Glutamatergic neuron (in vitro differentiated cells): Measurements from ENCODE around the gene POLDIP3. TPM values are rescaled to one million over a fixed set of nuclear protein-coding genes. Genes with fewer than 3 reads are reported as not detected.
"Not testable (repeated sequence)": the region's sequence is repeated elsewhere in the genome, so short reads cannot be mapped to it uniquely, and the experiment has no call there.

ENCODE experiments used
- DNase-seq: peaks from one replicate; pipeline ENCODE4 v3.0.0; 2022
- H3K27ac Mint-ChIP-seq: one replicate; pipeline ENCODE4 v1.8.0; 2020; ENCODE audit warnings: mild to moderate bottlenecking, mixed read lengths, inconsistent platforms; ENCODE audit not compliant: unreplicated experiment
- H3K27me3 Mint-ChIP-seq: one replicate; pipeline ENCODE4 v1.8.0; 2020; ENCODE audit warnings: mild to moderate bottlenecking, moderate library complexity, mixed read lengths, inconsistent platforms; ENCODE audit not compliant: unreplicated experiment
- H3K36me3 Mint-ChIP-seq: one replicate; pipeline ENCODE4 v1.8.0; 2020; ENCODE audit warnings: mild to moderate bottlenecking, mixed read lengths, inconsistent platforms; ENCODE audit not compliant: unreplicated experiment
- H3K4me1 Mint-ChIP-seq: one replicate; pipeline ENCODE4 v1.8.0; 2020; ENCODE audit warnings: mild to moderate bottlenecking, low read depth, mixed read lengths, inconsistent platforms; ENCODE audit not compliant: unreplicated experiment
- H3K4me3 Mint-ChIP-seq: one replicate; pipeline ENCODE4 v1.8.0; 2020; ENCODE audit warnings: mild to moderate bottlenecking, mixed read lengths, inconsistent platforms; ENCODE audit not compliant: unreplicated experiment
- H3K9me3 Mint-ChIP-seq: one replicate; pipeline ENCODE4 v1.8.0; 2020; ENCODE audit warnings: mild to moderate bottlenecking, moderate library complexity, mixed read lengths, inconsistent platforms; ENCODE audit not compliant: unreplicated experiment
- total RNA-seq: library from RNA; stranded (reverse); fragmentation: NEBNext Ultra II Directional; extraction: Animal tissue kit (Norgen Biotek cat#: 25700); gene quantifications from one replicate; pipeline ENCODE4 v1.2.1, GENCODE V29; 2021; ENCODE audit not compliant: unreplicated experiment
- TF ChIP-seq, protein P1 (sequence below): fragments of 200-600 bp; sonication (generic); IDR thresholded peaks from one replicate; pipeline ENCODE4 v1.5.0; 2021; ENCODE audit not compliant: partially characterized antibody, unreplicated experiment

POLDIP3 gene
- total RNA-seq, 1 donor from 2014 or later, result 52.8 TPM

DNA sequence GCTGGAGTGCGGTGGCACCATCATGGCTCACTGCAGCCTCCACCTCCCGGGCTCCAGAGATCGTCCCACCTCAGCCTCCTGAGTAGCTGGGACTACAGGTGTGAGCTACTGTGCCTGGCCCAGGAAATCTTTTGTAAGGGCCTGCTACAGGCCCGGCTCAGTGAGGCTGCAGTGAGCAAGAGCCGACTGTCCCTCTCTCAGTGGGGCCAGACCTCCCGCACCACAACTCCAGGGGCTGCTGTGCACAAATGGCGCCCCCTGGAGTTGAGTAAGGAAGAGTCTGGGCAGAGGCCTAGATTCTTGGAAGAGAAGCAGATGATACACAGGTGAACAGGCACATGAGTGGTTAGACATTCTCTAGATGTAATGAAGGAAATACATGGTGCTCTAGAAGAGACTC, 53.9 kb downstream of the POLDIP3 start:
- peaks cover 3% of the 10 kb centered on the region for H3K9me3 Mint-ChIP-seq
- no peak overlapping the region for H3K27ac Mint-ChIP-seq
- no peak overlapping the region for H3K4me3 Mint-ChIP-seq
- H3K4me1 Mint-ChIP-seq, result no peaks in the 10 kb centered on the region
- H3K27me3 Mint-ChIP-seq, result no peaks in the 10 kb centered on the region
- TF ChIP-seq, protein P1, sequence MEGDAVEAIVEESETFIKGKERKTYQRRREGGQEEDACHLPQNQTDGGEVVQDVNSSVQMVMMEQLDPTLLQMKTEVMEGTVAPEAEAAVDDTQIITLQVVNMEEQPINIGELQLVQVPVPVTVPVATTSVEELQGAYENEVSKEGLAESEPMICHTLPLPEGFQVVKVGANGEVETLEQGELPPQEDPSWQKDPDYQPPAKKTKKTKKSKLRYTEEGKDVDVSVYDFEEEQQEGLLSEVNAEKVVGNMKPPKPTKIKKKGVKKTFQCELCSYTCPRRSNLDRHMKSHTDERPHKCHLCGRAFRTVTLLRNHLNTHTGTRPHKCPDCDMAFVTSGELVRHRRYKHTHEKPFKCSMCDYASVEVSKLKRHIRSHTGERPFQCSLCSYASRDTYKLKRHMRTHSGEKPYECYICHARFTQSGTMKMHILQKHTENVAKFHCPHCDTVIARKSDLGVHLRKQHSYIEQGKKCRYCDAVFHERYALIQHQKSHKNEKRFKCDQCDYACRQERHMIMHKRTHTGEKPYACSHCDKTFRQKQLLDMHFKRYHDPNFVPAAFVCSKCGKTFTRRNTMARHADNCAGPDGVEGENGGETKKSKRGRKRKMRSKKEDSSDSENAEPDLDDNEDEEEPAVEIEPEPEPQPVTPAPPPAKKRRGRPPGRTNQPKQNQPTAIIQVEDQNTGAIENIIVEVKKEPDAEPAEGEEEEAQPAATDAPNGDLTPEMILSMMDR, result peak; percentile 67
- no peaks in the 10 kb centered on the region for H3K36me3 Mint-ChIP-seq
- DNase-seq, result peak; percentile 34

DNA sequence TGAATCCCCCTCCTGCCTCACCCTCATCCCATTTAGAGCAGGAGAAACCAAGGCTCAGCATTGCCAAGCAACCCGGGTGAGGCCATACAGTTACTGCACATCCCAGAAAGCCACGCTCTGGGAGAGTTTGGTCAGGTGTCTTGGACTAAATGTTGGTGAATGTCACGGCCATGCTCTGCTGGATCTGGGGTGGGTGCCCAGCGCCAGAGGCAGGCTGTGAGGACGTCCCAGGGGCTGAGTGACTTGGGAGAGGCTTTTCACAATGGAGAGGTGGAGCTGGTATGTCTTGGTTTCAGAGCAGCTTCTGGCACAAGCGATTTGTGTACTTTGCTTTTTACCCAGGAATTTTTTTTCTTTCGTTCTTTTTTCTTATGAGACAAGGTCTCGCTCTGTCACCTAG, 54.3 kb downstream of the POLDIP3 start:
- DNase-seq, result no peak
- TF ChIP-seq, protein P1, result no peak
- H3K36me3 Mint-ChIP-seq, result no peaks in the 10 kb centered on the region
- H3K27me3 Mint-ChIP-seq, result no peaks in the 10 kb centered on the region
- H3K4me3 Mint-ChIP-seq, result no peak overlapping the region
- H3K9me3 Mint-ChIP-seq, result peaks cover 3% of the 10 kb centered on the region
- no peak overlapping the region for H3K27ac Mint-ChIP-seq
- H3K4me1 Mint-ChIP-seq, result no peaks in the 10 kb centered on the region

DNA sequence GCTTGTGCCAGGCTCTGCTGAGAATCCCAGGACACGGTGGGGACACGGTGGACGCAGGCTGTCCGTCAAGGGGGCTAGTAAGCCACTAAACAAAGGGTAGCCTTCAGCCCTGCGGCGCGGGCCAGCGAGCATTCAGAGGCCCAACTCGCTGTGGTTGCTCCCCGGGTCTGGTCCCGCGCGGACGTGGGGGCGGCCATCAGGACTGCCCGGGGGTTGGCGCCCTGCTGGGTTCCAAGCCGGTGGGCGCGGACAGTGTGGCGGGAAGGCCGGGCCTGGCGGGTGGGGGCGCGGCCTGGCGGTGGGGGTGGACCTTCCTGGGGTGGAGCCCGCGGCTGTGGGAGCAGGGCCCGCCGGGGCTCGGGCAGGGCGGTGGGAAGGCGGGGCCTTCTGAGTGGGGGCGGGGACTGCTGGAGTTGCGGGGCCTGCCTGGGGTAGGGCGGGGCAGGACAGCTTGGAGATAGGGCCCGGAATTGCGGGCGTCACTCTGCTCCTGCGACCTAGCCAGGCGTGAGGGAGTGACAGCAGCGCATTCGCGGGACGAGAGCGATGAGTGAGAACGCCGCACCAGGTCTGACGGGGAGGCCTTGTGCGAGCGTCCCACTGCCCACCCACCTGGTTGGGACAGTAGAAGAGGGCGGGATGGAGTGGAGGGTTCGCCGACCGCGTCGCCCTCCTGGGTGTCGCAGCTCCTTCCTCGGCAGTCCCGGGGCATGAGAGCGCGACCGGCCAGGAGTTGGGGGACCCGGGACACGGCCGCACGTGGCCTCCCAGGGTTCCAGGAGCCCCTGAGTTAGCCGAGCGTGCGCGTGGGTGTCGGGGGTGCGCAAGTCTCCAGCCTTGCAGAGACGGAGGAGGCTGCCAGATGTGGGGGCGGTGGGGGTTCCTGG, 61.0 kb downstream of the POLDIP3 start, which contains the start of gene SERHL2:
Gene SERHL2 (plus strand): TSS at position 482 of the 887 bp plus-strand sequence. CDS start 65 bp downstream, at position 547.
- Mint-ChIP-seq H3K4me1 (no peaks in the 10 kb centered on the region), H3K27me3 (peaks cover 4% of the 10 kb centered on the region), H3K9me3 (peaks cover 2% of the 10 kb centered on the region), H3K36me3 (no peaks in the 10 kb centered on the region), H3K4me3 (peak within 1 kb of the TSS; percentile 80), H3K27ac (peak within 1 kb of the TSS; percentile 62)
- peak; percentile 97 for DNase-seq
- TF ChIP-seq, protein P1, result no peak

DNA sequence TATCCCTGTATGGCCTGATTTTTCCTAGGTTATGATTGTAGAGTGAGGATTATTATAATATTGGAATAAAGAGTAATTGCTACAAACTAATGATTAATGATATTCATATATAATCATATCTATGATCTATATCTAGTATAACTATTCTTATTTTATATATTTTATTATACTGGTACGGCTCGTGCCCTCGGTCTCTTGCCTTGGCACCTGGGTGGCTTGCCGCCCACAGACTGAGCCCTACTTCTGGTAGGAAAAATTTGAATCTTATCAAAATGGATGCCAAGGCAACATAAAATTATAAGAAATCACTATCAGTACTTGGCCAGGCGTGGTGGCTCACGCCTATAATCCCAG, 62.4 kb downstream of the POLDIP3 start:
- H3K27ac Mint-ChIP-seq, H3K9me3 Mint-ChIP-seq, H3K4me3 Mint-ChIP-seq, H3K36me3 Mint-ChIP-seq, H3K4me1 Mint-ChIP-seq, H3K27me3 Mint-ChIP-seq, DNase-seq: not testable (repeated sequence)
- TF ChIP-seq, protein P1, result peak; percentile 16
